Hematopoietic multipotent progenitor cell treated with erythropoietin and hydrocortisone succinate and interleukin-3 and kit ligand, for 6 days (in vitro differentiated cells): Measurements from ENCODE around the gene CDK17.
A peak's percentile ranks its signal among the peaks of the same experiment; 100 is the strongest.
"Not testable (repeated sequence)": the region's sequence is repeated elsewhere in the genome, so short reads cannot be mapped to it uniquely, and the experiment has no call there.

ENCODE experiments used
- DNase-seq: peaks from one replicate; pipeline ENCODE4 v3.0.0-alpha.2; 2015

CDK17 gene

GRCh38 chr12:96350982-96351381, 49.3 kb downstream of the CDK17 start:
- peak; percentile 60 for DNase-seq

DNA sequence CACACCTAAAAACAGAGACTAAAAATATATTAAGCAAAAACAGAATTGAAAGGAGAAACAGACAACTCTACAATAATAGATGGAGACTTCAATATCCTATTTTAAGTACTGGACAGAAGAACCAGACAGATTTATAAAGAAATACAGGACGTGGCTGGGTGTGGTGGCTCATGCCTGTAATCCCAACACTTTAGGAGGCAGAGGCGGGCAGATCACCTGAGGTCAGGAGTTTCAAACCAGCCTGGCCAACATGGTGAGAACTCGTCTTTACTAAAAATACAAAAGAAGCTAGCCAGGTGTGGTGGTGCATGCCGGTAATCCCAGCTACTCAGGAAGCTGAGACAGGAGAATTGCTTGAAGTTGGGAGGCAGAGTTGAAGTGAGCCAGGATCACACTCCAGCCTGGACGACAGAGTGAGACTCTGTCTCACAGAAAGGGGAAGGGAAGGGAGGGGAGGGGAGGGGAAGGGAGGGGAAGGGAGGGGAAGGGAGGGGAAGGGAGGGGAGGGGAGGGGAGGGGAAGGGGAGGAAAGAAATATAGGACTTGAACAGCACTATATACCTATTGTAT, 53.0 kb downstream of the CDK17 start:
- DNase-seq: no peak

DNA sequence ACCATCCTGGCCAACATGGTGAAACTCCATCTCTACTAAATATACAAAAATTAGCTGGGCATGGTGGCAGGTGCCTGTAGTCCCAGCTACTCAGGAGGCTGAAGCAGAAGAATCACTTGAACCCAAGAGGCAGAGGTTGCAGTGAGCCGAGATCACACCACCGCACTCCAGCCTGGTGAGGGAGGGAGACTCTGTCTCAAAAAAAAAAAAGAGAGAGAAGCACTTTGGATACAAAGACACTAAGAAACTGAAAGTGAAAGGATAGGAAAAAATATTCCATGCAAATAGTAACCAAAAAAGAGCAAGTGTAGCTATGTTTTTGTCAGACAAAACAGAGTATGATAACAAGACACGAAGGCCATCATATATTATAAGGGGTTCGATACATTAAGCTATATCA, 53.5 kb downstream of the CDK17 start:
- peak; percentile 39 for DNase-seq

GRCh38 chr12:96344124-96344695, 56.0 kb downstream of the CDK17 start:
- no peak for DNase-seq

GRCh38 chr12:96343347-96343954, 56.8 kb downstream of the CDK17 start:
- DNase-seq: peak; percentile 82

- not testable (repeated sequence) for DNase-seq
Measured at GRCh38 chr12:96339666-96340065, 60.6 kb downstream of the CDK17 start.

DNA sequence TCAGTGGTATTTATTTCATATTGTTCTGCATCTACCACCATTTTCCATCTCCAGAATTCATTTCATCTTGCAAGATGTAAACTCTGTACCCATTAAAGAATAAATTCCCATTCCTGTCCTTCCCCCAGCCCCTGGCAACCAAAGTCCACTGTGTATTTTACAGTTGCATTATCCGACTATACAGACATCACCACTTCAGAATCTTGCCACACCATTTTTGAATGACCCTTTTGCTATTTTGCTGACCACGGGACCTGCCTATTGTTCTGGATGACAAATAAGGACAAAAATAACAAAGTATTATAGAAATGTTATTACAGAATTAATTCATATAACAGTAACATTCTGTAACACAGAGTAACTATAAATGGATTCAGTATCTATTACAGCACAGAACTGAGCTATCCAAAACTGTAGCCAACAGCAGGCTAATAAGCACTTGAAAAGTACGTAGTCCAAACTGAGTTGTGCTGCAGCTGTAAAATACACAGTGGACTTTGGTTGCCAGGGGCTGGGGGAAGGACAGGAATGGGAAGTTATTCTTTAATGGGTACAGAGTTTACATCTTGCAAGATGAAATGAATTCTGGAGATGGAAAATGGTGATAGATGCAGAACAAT, 61.3 kb downstream of the CDK17 start:
- DNase-seq: no peak

DNA sequence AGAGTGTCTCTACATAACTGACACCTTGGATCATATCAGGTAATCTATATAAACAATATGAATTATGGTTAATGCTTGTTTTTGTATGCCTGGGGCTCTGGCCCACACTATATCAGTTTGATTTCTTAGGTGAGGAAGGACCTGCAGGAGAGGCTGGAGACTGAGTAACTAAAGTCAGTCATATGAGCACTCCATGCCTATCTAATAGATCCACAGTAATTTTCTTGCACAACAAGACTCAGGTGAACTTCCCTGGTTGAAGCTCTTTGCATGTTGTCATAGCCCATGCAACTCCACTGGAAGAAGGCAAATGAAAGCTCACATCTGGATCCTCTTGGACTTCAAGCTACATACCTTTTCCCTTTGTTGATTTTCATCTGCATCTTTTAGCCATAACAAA, 62.3 kb downstream of the CDK17 start:
- no peak for DNase-seq

DNA sequence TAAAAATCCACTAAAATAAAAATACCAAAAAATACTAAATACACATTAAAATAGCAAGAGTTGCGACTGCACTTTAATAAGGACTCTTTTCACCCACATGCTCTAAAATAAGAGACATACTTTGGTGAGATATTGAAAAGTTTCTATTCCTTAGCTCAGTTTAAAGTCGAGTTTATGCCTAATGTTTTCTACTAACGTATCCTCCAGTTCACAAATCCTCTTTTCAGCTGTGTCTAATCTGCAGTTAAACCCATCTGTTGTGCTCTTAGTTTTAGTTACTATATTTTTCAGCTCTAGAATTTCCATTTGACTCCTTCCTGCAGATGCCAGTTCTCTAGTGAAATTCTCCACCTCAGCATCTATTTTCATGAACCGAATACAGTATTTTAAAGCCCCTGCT, 63.8 kb downstream of the CDK17 start:
- no peak for DNase-seq

- DNase-seq: no peak
Measured at GRCh38 chr12:96335270-96335669, 65.0 kb downstream of the CDK17 start.

- DNase-seq: no peak
Measured at GRCh38 chr12:96334502-96334901, 65.7 kb downstream of the CDK17 start.

DNA sequence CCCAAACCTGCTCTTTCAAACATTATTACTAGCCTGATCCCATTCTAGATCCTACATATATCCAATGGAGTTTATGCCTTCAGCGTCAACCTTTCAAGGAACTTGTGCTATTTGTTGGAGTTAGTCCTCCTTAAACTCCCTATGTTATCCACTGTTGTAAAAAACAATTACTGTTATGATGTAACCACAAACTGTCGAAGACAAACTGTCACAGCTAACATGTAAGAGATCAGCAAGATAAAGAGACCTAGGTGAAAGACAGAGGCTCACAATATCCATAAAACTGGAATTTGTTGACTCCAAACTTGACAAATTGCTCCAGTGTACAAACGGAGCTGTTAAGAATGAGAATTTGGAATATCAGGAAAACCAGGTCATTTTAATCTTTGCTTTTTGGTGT, 70.7 kb downstream of the CDK17 start:
- DNase-seq: peak; percentile 61

DNA sequence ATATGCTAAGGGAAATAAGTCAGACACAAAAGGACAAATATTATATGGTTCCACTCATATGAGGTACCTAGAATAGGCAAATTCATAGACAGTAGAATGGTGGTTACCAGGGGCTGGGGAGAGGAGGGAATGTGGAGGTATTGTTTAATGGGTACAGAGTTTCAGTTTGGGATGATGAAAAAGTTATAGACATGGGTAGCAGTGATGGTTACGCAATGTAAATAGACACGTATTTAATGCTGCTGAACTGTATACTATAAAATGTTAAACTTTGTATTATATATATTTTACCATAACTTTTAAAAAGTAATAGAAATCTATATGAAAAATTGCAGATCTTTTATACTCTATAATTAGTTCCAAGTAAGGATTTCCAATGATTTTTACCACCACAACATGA, 71.2 kb downstream of the CDK17 start:
- no peak for DNase-seq

DNA sequence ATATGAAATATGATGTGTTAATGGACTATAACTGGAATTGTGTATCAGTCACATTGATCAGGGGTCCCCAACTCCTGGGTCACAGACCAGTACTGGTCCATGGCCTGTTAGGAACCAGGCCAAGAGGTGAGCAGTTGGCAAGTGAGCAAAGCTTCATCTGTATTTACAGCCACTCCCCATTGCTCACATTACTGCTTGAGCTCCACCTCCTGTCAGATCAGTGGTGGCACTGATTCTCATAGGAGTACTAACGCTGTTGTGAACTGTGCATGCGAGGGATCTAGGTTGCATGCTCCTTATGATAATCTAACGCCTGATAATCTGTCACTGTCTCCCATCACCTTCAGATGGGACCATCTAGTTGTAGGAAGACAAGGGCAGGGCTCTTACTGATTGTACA, 72.3 kb downstream of the CDK17 start:
- DNase-seq: no peak

GRCh38 chr12:96327346-96327745, 72.9 kb downstream of the CDK17 start:
- no peak for DNase-seq

DNA sequence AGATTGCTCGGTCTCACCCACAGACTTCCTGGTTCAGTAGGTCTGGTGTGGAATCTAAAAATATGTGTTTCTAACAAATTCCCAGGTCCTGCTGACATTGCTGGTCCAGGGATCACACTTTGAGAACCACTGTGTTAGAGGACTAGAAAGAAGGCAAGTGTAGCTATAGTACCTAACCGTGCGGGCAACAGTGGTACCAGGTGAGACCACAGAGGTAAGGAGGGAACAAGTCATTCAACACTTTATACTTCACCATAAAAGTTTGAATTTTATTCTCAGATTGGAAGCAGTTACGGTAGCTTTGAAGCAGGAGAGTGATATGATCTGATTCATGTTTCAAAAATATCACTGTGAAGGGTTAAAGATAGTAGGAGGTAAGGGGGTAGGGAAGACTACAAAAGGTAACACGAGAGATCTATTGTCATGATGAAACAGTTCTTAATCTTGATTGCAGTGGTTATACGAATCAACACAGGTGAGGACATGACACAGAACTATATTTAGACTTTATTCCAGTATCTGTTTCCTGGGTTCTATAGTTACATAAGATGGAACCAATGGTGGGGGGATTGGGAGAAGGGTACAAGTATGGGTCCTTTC, 73.5 kb downstream of the CDK17 start:
- DNase-seq: no peak

- DNase-seq: no peak
Measured at GRCh38 chr12:96323906-96324305, 76.3 kb downstream of the CDK17 start.

- no peak for DNase-seq
Measured at GRCh38 chr12:96322720-96323119, 77.5 kb downstream of the CDK17 start.

DNA sequence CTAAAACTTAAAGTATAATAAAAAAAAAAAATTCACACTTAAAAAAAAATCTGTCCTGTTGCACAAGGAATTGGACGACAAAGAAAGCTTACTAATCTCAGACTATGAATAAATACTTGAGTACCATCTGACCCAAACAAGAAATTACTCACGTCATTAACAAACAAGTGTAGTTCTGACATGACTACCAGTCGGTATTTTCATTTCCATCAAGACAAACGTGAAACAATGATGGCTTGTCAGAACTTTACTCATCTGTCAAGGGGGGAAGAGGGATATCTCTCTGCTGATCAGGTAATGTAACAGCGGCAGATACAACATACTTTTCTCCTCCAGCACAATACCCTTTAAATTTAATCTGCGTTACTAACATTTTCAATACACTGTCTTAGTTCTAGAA, 78.3 kb downstream of the CDK17 start:
- DNase-seq: no peak

DNA sequence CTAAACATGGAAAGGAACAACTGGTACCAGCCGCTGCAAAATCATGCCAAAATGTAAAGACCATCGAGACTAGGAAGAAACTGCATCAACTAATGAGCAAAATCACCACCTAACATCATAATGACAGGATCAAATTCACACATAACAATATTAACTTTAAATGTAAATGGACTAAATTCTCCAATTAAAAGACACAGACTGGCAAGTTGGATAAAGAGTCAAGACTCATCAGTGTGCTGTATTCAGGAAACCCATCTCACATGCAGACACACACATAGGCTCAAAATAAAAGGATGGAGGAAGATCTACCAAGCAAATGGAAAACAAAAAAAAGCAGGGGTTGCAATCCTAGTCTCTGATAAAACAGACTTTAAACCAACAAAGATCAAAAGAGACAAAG, 82.4 kb downstream of the CDK17 start:
- not testable (repeated sequence) for DNase-seq

DNA sequence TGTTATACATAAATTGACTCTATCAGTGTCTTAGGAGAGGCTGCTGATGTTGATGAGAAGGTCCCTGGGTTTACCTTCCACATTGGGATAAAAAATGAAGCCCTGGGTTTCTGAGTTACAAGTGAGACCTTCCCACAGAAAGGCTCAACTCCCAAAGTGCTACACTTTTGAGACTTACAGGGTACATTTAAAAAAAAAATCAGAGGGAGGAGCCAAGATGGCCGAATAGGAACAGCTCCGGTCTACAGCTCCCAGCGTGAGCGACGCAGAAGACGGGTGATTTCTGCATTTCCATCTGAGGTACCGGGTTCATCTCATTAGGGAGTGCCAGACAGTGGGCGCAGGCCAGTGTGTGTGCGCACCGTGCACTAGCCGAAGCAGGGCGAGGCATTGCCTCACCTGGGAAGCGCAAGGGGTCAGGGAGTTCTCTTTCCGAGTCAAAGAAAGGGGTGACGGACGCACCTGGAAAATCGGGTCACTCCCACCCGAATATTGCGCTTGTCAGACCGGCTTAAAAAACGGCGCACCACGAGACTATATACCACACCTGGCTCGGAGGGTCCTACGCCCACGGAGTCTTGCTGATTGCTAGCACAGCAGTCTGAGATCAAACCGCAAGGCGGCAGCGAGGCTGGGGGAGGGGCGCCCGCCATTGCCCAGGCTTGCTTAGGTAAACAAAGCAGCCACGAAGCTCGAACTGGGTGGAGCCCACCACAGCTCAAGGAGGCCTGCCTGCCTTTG, 84.3 kb downstream of the CDK17 start:
- DNase-seq: peak; percentile 39

GRCh38 chr12:96314723-96315122, 85.5 kb downstream of the CDK17 start:
- DNase-seq: no peak

GRCh38 chr12:96313606-96314005, 86.6 kb downstream of the CDK17 start:
- DNase-seq: no peak
